SK-N-SH (cell line): Measurements from ENCODE around the gene PLAU. TPM values are rescaled to one million over a fixed set of nuclear protein-coding genes. Genes with fewer than 3 reads are reported as not detected.

Experiments used
- CTCF ChIA-PET: fragments of 300-600, 350-600 bp; formaldehyde crosslinking; extraction: SDS; loops from one replicate; lab custom pipeline; 2021; lab: Yijun Ruan, JAX
- POLR2A ChIA-PET: fragments of 350-600 bp; sonication (Branson Sonifier 250); formaldehyde crosslinking; extraction: SDS; loops from one replicate; lab custom pipeline; 2020; ENCODE audit warnings: antibody characterized with exemption, inconsistent platforms; lab: Yijun Ruan, JAX
- DNase-seq: peaks from one replicate; pipeline ENCODE4 v3.0.0; 2012
- H2AFZ ChIP-seq: fragments of 200-600 bp; sonication (generic); 2 replicates; pipeline ENCODE4 v1.8.1; 2016; ENCODE audit warnings: antibody characterized with exemption, mild to moderate bottlenecking, low read depth
- H3F3A ChIP-seq: fragments of 200-600 bp; sonication (generic); replicated peaks from 2 replicates; pipeline ENCODE3; 2016; ENCODE audit warnings: antibody characterized with exemption, mild to moderate bottlenecking; ENCODE audit not compliant: insufficient read depth
- H3K27ac ChIP-seq, 2 experiments: fragments of 200-500 bp in 1 of 2; fragments of 200-600 bp in 1 of 2; sonication (Bioruptor generic) in 1 of 2; sonication (generic), shearing (Covaris generic) in 1 of 2; 2 replicates each; pipeline versions ENCODE4 v1.5.1 to v1.6.1; 2014 to 2016; ENCODE audit warnings: low read depth in 2 of 2, inconsistent platforms in 1 of 2, low read length in 1 of 2, mild to moderate bottlenecking in 1 of 2, mixed read lengths in 1 of 2
- H3K27me3 ChIP-seq: fragments of 200-600 bp; sonication (generic), shearing (Covaris generic); 2 replicates; pipeline ENCODE4 v1.6.1; 2016; ENCODE audit warnings: mixed run types; ENCODE audit not compliant: insufficient read depth
- H3K36me3 ChIP-seq, 2 experiments: fragments of 200-500 bp in 1 of 2; fragments of 200-600 bp in 1 of 2; sonication (Bioruptor generic) in 1 of 2; sonication (generic) in 1 of 2; replicated peaks in 1 of 2; 2 replicates each; pipeline versions ENCODE3 to v1.5.1; 2014 to 2016; ENCODE audit warnings: low read length in 1 of 2, mild to moderate bottlenecking in 1 of 2; ENCODE audit not compliant: insufficient read depth in 2 of 2, control insufficient read depth in 1 of 2
- H3K4me1 ChIP-seq, 2 experiments: fragments of 200-500 bp in 1 of 2; fragments of 200-600 bp in 1 of 2; sonication (Bioruptor generic) in 1 of 2; sonication (generic), shearing (Covaris generic) in 1 of 2; 2 replicates each; pipeline versions ENCODE4 v1.5.1 to v1.6.1; 2014 to 2016; ENCODE audit warnings: low read depth in 1 of 2, low read length in 1 of 2, mixed run types in 1 of 2; ENCODE audit not compliant: insufficient read depth in 2 of 2, control insufficient read depth in 1 of 2
- H3K4me2 ChIP-seq: fragments of 200-600 bp; sonication (generic), shearing (Covaris generic); 2 replicates; pipeline ENCODE4 v1.6.1; 2017; ENCODE audit warnings: mixed run types
- H3K4me3 ChIP-seq, 2 experiments: fragments of 200-500 bp in 1 of 2; fragments of 200-600 bp in 1 of 2; sonication (Bioruptor generic) in 1 of 2; sonication (generic), shearing (Covaris generic) in 1 of 2; 2 replicates each; pipeline versions ENCODE4 v1.5.1 to v1.8.1; 2014 to 2016; ENCODE audit warnings: low read depth in 2 of 2, inconsistent platforms in 1 of 2, low read length in 1 of 2, mild to moderate bottlenecking in 1 of 2, mixed read lengths in 1 of 2, moderate library complexity in 1 of 2
- H3K79me2 ChIP-seq: fragments of 200-600 bp; sonication (generic); 2 replicates; pipeline ENCODE4 v1.8.1; 2017; ENCODE audit warnings: mild to moderate bottlenecking; ENCODE audit not compliant: insufficient read depth
- H3K9ac ChIP-seq: fragments of 200-600 bp; sonication (generic); 2 replicates; pipeline ENCODE4 v1.6.1; 2017; ENCODE audit warnings: mixed run types
- H3K9me2 ChIP-seq: fragments of 200-600 bp; sonication (generic); 2 replicates; pipeline ENCODE4 v1.6.1; 2017; ENCODE audit warnings: mixed run types
- H3K9me3 ChIP-seq: fragments of 200-600 bp; sonication (generic); 2 replicates; pipeline ENCODE4 v1.6.1; 2017; ENCODE audit warnings: mixed run types, mild to moderate bottlenecking, moderate library complexity
- H4K20me1 ChIP-seq: fragments of 200-600 bp; sonication (generic); 2 replicates; pipeline ENCODE4 v1.6.1; 2017; ENCODE audit warnings: mild to moderate bottlenecking, mixed run types; ENCODE audit not compliant: insufficient read depth
- ELF1 ChIP-seq: IDR thresholded peaks from 2 replicates; pipeline ENCODE4 v1.4.0; 2012
- EP300 ChIP-seq, 2 experiments: IDR thresholded peaks; 2 replicates each; pipeline versions ENCODE4 v1.4.0 to v1.6.1; 2012; ENCODE audit warnings: borderline replicate concordance in 1 of 2, low read depth in 1 of 2, low read length in 1 of 2
- FOSL2 ChIP-seq: IDR thresholded peaks from 2 replicates; pipeline ENCODE4 v1.4.0; 2012; ENCODE audit warnings: low read depth, mild to moderate bottlenecking, moderate library complexity, borderline replicate concordance
- GABPA ChIP-seq: IDR thresholded peaks from 2 replicates; pipeline ENCODE4 v1.4.0; 2012; ENCODE audit warnings: low read depth, mild to moderate bottlenecking
- JUND ChIP-seq: IDR thresholded peaks from 2 replicates; pipeline ENCODE4 v1.4.0; 2012
- MXI1 ChIP-seq: IDR thresholded peaks from 2 replicates; pipeline ENCODE4 v1.6.1; 2012; ENCODE audit warnings: mild to moderate bottlenecking, low read depth, low read length, improper control_type of control experiment
- NFIC ChIP-seq: IDR thresholded peaks from 2 replicates; pipeline ENCODE4 v1.4.0; 2012; ENCODE audit warnings: borderline replicate concordance
- POLR2AphosphoS5 ChIP-seq: IDR thresholded peaks from 2 replicates; pipeline ENCODE4 v1.6.1; 2012; ENCODE audit warnings: low read depth, low read length
- RCOR1 ChIP-seq: fragments of 150-350 bp; IDR thresholded peaks from 2 replicates; pipeline ENCODE4 v1.6.1; 2017; ENCODE audit warnings: antibody characterized with exemption, low read length
- RXRA ChIP-seq: IDR thresholded peaks from 2 replicates; pipeline ENCODE4 v1.4.0; 2012; ENCODE audit warnings: low read depth, mild to moderate bottlenecking, borderline replicate concordance
- SIN3A ChIP-seq: IDR thresholded peaks from 2 replicates; pipeline ENCODE4 v1.6.1; 2012; ENCODE audit warnings: low read depth, mild to moderate bottlenecking, low read length, moderate library complexity, borderline replicate concordance
- TAF1 ChIP-seq: IDR thresholded peaks from 2 replicates; pipeline ENCODE4 v1.6.1; 2012; ENCODE audit warnings: low read depth, mild to moderate bottlenecking, low read length, moderate library complexity, borderline replicate concordance
- TCF12 ChIP-seq: IDR thresholded peaks from 2 replicates; pipeline ENCODE4 v1.4.0; 2012
- TEAD4 ChIP-seq: IDR thresholded peaks from 2 replicates; pipeline ENCODE4 v1.4.0; 2012; ENCODE audit warnings: mild to moderate bottlenecking, borderline replicate concordance; ENCODE audit not compliant: insufficient read depth
- WGBS: methylation state at CpG from one replicate; pipeline ENCODE4 v1.1.6; 2017; ENCODE audit warnings: low lambda C conversion rate; 5-methylcytosine and 5-hydroxymethylcytosine counted together
- polyA plus RNA-seq, 3 experiments: library from polyadenylated mRNA; depleted of rRNA; stranded (reverse); fragments of >200 nt; gene quantifications; 2 replicates each; pipeline ENCODE4 v1.2.3, GENCODE V29; 2012
- TF ChIP-seq, protein P1 (sequence below): IDR thresholded peaks from 2 replicates; pipeline ENCODE4; 2012
- TF ChIP-seq, protein P2 (sequence below): IDR thresholded peaks from 2 replicates; pipeline ENCODE4 v1.4.0; 2012; ENCODE audit warnings: low read depth
- TF ChIP-seq, protein P3 (sequence below): fragments of 150-350 bp; IDR thresholded peaks from 2 replicates; pipeline ENCODE4 v1.6.1; 2016; ENCODE audit warnings: mild to moderate bottlenecking, low read depth, low read length
- TF ChIP-seq, protein P4 (sequence below): fragments of 200-600 bp; sonication (generic); IDR thresholded peaks from 2 replicates; pipeline ENCODE4 v1.6.1; 2017; ENCODE audit warnings: antibody characterized with exemption, mild to moderate bottlenecking, moderate library complexity
- TF ChIP-seq, protein P5 (sequence below): fragments of 150-350 bp; IDR thresholded peaks from 2 replicates; pipeline ENCODE4 v1.6.1; 2017; ENCODE audit warnings: antibody characterized with exemption, low read length, low read depth, borderline replicate concordance

The PLAU gene
- polyA plus RNA-seq, 1 of the 3 experiments (the other 2 are of a cell fraction): 200 TPM

DNA sequence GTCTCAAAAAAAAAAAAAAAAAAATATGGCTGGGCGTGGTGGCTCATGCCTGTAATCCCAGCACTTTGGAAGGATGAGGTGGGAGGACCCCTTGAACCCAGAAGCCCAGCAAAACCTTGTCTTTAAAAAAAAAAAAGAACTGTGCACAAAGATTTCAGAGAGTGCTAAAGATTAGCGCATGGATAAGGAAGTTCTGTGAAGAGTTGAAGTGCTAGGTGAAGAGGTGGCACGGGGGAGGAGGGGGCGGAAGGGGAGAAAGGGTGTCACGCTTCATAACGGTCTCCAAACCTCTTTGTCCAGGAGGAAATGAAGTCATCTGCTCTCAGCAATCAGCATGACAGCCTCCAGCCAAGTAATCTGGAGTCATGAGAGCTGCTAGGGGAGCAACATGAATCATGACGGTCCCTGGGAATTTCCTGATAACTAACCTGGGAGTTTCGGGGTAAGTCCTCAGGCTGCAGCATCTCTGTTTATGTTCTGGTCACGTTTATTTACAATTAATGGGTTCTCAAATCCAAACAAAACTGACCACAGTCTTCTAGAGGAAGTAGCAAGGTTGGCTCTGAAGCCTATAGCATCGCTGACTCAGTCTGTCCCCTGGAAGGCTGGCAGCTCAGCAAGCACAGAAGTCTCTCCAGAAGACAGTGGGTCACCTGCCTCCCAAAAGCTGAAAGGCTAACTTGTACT is 1.9 kb upstream of the PLAU start:
- ChIA-PET CTCF (interaction anchor here (2.6 to 3.6 kb wide), 2 partner anchors 29 to 31 kb away, joined by 8 to 14 read pairs; no protein-coding TSS in a partner anchor), POLR2A (interaction anchor here (0.7 kb wide), 2 partner anchors 9 to 303 kb away, joined by 3 read pairs; no protein-coding TSS in a partner anchor)
- Histone ChIP-seq H3K79me2 (peaks cover 8% of the 10 kb centered on the region), H3K9ac (peak overlapping the region; percentile 38; the same call in 1 of the 2 replicates), H3K36me3 (peaks cover 0 to 7% of the 10 kb centered on the region in 2 experiments), H4K20me1 (no peaks in the 10 kb centered on the region), H2AFZ (peak overlapping the region; percentile 26; the same call in 1 of the 2 replicates), H3K9me3 (no peaks in the 10 kb centered on the region), H3K27ac (peak overlapping the region in 1 of 2 experiments; percentile 92; a peak in 3 of 4 replicates), H3K9me2 (no peaks in the 10 kb centered on the region), H3K4me2 (peak overlapping the region; percentile 27; the same call in 1 of the 2 replicates), H3F3A (peaks cover 25% of the 10 kb centered on the region), H3K4me3 (0 out of 4 replicates have a peak overlapping the region, but pooled peaks of 1 of the 2 experiments have one; percentile 9), H3K27me3 (no peaks in the 10 kb centered on the region), H3K4me1 (peaks cover 15 to 20% of the 10 kb centered on the region in 2 experiments; a peak in 2 of 4 replicates)
- DNase-seq: no peak
- TF ChIP-seq, protein P1, sequence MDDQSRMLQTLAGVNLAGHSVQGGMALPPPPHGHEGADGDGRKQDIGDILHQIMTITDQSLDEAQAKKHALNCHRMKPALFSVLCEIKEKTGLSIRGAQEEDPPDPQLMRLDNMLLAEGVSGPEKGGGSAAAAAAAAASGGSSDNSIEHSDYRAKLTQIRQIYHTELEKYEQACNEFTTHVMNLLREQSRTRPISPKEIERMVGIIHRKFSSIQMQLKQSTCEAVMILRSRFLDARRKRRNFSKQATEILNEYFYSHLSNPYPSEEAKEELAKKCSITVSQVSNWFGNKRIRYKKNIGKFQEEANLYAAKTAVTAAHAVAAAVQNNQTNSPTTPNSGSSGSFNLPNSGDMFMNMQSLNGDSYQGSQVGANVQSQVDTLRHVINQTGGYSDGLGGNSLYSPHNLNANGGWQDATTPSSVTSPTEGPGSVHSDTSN: peak; percentile 89
- TF ChIP-seq SIN3A: no peak
- peak; percentile 67 for TF ChIP-seq JUND
- peak; percentile 44 for TF ChIP-seq GABPA
- TF ChIP-seq, protein P2, sequence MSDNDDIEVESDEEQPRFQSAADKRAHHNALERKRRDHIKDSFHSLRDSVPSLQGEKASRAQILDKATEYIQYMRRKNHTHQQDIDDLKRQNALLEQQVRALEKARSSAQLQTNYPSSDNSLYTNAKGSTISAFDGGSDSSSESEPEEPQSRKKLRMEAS: peak; percentile 34; the same call in 1 of the 2 replicates
- no peak for TF ChIP-seq TAF1
- TF ChIP-seq, protein P3, sequence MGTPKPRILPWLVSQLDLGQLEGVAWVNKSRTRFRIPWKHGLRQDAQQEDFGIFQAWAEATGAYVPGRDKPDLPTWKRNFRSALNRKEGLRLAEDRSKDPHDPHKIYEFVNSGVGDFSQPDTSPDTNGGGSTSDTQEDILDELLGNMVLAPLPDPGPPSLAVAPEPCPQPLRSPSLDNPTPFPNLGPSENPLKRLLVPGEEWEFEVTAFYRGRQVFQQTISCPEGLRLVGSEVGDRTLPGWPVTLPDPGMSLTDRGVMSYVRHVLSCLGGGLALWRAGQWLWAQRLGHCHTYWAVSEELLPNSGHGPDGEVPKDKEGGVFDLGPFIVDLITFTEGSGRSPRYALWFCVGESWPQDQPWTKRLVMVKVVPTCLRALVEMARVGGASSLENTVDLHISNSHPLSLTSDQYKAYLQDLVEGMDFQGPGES: no peak
- peak; percentile 53; the same call in 1 of the 2 replicates for TF ChIP-seq POLR2AphosphoS5
- peak; percentile 85 for TF ChIP-seq TCF12
- TF ChIP-seq, protein P4, sequence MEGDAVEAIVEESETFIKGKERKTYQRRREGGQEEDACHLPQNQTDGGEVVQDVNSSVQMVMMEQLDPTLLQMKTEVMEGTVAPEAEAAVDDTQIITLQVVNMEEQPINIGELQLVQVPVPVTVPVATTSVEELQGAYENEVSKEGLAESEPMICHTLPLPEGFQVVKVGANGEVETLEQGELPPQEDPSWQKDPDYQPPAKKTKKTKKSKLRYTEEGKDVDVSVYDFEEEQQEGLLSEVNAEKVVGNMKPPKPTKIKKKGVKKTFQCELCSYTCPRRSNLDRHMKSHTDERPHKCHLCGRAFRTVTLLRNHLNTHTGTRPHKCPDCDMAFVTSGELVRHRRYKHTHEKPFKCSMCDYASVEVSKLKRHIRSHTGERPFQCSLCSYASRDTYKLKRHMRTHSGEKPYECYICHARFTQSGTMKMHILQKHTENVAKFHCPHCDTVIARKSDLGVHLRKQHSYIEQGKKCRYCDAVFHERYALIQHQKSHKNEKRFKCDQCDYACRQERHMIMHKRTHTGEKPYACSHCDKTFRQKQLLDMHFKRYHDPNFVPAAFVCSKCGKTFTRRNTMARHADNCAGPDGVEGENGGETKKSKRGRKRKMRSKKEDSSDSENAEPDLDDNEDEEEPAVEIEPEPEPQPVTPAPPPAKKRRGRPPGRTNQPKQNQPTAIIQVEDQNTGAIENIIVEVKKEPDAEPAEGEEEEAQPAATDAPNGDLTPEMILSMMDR: no peak
- no peak for TF ChIP-seq RCOR1
- peak; percentile 56; the same call in 1 of the 2 replicates for TF ChIP-seq TEAD4
- peak; percentile 64 for TF ChIP-seq NFIC
- peak; percentile 80 for TF ChIP-seq FOSL2
- no peak for TF ChIP-seq ELF1
- TF ChIP-seq EP300 (IDR thresholded peaks at IDR 0.05; ENCODE audit: borderline replicate concordance in 1 of 2, low read depth in 1 of 2, low read length in 1 of 2): peak in 1 of 2 experiments; percentile 82; a peak in 1 of 4 replicates
- no peak for TF ChIP-seq MXI1
- TF ChIP-seq RXRA: peak; percentile 48; the same call in 1 of the 2 replicates
- TF ChIP-seq, protein P5, sequence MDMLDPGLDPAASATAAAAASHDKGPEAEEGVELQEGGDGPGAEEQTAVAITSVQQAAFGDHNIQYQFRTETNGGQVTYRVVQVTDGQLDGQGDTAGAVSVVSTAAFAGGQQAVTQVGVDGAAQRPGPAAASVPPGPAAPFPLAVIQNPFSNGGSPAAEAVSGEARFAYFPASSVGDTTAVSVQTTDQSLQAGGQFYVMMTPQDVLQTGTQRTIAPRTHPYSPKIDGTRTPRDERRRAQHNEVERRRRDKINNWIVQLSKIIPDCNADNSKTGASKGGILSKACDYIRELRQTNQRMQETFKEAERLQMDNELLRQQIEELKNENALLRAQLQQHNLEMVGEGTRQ: no peak
- WGBS: 24% methylated on average over 9 of the region's 10 CpGs
